Mammary epithelial cell (primary cell): ENCODE data around the gene MEF2B.

Source experiments
- EZH2 ChIP-seq: IDR thresholded peaks from 2 replicates; pipeline ENCODE4 v1.6.1; 2012; ENCODE audit warnings: low read length, inconsistent platforms, borderline replicate concordance
- TF ChIP-seq, protein P1 (sequence below), 2 donors: IDR thresholded peaks in 1 of 2; conservative IDR thresholded peaks in 1 of 2; 2 replicates each; pipeline ENCODE4 v1.5.1; 2011 to 2012; ENCODE audit warnings: inconsistent platforms in 2 of 2, low read length in 2 of 2, mild to moderate bottlenecking in 2 of 2, control low read depth in 1 of 2, low read depth in 1 of 2; ENCODE audit not compliant: insufficient read depth in 1 of 2; ENCODE audit errors: extremely low read depth in 1 of 2

DNA sequence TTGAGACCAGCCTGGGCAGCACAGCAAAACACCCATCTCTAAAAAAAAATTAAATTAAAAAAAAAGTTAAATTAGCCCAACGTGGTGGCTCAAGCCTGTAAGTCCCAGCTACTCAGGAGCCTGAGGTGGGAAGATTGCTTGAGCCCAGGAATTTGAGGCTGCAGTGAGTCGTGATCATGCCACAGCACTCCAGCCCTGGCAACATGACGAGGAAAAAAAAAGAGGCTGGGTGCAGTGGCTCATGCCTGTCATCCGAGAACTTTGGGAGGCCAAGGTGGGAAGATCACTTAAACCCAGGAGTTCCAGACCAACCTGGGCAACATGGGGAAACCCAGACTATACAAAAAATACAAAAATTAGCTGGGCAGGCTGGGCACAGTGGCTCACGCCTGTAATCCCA lies 29.6 kb downstream of the MEF2B start:
- TF ChIP-seq, protein P1, sequence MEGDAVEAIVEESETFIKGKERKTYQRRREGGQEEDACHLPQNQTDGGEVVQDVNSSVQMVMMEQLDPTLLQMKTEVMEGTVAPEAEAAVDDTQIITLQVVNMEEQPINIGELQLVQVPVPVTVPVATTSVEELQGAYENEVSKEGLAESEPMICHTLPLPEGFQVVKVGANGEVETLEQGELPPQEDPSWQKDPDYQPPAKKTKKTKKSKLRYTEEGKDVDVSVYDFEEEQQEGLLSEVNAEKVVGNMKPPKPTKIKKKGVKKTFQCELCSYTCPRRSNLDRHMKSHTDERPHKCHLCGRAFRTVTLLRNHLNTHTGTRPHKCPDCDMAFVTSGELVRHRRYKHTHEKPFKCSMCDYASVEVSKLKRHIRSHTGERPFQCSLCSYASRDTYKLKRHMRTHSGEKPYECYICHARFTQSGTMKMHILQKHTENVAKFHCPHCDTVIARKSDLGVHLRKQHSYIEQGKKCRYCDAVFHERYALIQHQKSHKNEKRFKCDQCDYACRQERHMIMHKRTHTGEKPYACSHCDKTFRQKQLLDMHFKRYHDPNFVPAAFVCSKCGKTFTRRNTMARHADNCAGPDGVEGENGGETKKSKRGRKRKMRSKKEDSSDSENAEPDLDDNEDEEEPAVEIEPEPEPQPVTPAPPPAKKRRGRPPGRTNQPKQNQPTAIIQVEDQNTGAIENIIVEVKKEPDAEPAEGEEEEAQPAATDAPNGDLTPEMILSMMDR (conservative IDR thresholded peaks at IDR 0.05 in 1 of 2, IDR thresholded peaks at IDR 0.05 in 1 of 2; ENCODE audit: extremely low read depth in 1 of 2, insufficient read depth in 1 of 2, low read depth in 1 of 2, low read length in 2 of 2) = no peak
- TF ChIP-seq EZH2 = no peak
